ENCODE data around the gene CEP164.

- no peak for TF ChIP-seq CTCF (IDR thresholded peaks at IDR 0.05)
- no peak for TF ChIP-seq POLR2A (IDR thresholded peaks at IDR 0.05)
These were observed 60.5 kb downstream of the CEP164 start for GRCh38 chr11:117387992-117388755.
